NK-92 (cell line): ENCODE measurements around the gene MAP3K7CL.
"Not testable (repeated sequence)": the region's sequence is repeated elsewhere in the genome, so short reads cannot be mapped to it uniquely, and the experiment has no call there.

ENCODE experiments used
- DNase-seq: peaks from one replicate; lab custom pipeline; 2025; ENCODE audit not compliant: unreplicated experiment; lab: John Stamatoyannopoulos, UW

Gene MAP3K7CL

DNA sequence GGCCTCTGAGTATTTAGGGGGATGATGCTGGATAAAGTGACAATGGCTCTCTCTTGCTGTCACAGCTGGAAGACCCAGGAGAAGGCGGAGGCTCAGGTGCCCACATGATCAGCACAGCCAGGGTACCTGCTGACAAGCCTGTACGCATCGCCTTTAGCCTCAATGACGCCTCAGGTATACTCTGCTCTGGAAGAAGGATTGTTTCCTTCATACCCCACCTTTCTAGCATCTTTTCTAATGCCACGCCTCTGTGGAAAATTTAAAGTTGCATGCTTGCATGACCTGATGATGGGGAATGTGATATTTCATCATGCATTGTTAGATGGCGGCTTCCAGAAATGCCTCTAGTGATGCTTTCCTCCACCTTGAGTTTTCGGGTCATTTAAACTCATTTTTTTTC, 2.8 kb downstream of the MAP3K7CL start:
- no peak for DNase-seq

DNA sequence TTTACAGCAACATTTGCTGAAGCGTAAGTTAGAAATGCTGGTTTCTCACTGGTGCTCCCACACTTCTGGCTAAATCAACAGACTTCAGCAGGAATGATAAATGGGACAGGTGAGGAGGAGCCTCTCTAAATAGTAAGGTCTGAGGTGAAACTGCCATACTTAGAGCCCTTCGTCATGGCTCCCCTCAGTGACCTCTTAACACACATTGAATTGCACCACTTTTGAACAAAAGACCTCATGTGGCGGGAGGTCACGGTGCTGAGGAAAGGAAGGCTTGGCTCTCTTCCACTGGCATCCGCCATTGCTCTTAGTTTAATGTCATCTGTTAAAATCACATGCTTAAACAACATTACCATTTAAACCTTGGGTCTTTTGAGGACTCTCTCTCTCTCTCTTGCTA, 3.4 kb downstream of the MAP3K7CL start:
- no peak for DNase-seq

DNA sequence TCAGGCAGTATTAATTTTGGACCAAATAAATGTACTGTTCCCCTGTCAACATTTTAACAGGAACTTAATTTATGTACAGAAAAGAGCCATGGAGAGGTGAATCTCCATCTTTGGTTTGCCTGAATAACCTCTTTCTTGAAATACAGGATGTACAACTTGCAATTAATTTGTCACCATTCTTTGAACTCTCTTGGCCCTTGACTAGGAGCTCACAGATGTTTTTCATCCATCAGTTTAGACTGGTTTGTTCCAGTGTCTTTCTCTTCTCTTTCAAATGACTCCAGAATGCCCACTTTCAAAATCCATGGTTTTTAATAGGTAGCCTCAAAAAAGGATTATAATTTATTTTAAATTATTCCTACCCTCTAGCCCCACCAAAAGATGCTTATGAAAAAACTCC, 5.0 kb downstream of the MAP3K7CL start:
- no peak for DNase-seq

DNA sequence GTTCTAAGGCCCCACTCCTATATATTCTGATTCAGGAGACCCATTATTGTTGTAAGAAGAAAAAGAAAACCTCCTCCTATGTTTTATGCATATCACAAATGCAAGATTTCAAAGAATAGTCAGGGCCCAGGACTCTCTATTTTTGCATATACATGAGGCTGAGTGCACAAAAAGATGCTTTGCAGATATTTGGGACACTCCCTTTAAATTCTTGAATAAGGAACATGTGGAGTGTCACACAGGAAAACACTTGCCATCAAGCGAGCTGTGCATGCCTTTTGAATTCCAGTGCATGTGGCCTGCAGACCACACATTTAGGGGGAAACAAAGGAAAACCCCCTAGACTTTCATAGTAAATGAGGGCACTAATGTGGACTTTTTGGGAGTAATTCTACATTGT, 5.6 kb downstream of the MAP3K7CL start:
- DNase-seq: no peak

DNA sequence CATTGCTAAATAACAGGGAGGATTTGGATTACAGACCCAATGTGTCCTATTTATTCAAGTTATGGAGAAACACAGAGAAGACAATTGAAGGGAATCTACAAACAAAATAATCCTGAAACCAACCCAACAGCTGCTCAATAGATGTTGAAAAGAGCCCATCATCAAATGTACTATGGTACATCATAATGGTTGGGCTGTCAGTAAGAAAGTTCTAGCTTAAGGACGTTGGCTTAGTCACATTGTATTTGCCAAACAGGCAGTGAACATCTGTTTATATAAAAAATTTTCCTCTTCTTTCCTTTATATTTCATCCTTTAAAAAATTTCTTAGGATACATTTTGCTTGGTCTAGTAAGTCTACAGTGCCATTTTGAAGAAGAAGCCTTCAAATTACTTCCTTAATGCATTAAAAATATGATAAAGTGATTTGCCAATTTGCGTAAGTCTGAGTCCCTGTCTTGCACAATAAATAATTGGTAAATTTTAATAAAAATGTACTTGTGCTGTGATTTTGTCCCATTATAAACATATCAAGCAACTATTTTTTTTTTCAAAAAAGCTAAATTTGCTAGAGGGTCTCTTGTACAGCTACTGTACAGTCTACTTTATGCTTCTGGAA, 14.4 kb downstream of the MAP3K7CL start:
- no peak for DNase-seq

DNA sequence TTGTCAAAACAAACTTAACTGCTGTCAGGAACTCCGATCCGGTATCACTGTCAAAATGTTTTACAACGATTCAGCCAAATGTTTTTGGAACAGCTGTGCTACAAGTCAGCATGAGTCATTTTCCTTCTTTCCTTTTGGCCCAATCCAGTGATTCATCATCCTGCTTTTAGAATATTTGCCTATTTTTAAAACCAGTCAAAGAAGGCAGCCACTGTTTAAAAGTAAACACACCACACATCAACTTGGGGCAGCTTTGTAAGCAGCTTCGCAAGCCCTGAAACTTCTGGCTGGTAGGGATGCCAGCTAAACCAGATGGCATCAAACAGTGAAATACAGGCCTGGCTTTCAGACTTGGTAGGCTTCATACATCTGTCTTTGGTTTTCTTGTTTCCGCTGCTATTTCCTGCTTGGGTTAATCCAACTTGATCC, 14.9 kb downstream of the MAP3K7CL start:
- no peak for DNase-seq

DNA sequence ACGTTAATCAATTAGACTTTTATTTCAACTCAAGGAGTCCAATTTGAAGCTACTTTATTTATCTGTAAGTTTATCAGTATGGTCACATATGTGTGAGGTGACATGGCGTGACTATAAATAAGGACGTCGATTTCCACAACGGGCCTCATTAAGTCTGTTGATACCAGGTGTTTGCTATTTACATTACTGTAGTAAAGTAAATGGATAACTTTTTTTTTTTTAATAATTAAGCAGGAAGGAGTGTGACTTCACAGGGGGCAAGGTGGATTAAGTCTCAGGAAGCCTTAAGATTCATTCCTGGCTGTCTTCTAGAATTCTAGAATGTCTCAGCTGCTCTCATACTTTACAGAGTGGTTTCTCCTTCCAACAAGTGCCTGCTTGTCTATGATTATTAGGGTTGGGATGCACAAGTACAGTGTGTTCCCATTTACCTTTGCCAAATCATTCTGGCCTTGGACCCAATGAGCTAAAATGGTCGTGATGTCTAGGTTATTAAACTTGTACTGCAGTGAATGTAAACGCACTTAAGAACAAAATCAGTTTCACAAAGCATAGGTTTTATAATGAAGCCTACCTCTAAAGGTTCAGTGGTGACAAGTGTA, 15.5 kb downstream of the MAP3K7CL start:
- DNase-seq: no peak

DNA sequence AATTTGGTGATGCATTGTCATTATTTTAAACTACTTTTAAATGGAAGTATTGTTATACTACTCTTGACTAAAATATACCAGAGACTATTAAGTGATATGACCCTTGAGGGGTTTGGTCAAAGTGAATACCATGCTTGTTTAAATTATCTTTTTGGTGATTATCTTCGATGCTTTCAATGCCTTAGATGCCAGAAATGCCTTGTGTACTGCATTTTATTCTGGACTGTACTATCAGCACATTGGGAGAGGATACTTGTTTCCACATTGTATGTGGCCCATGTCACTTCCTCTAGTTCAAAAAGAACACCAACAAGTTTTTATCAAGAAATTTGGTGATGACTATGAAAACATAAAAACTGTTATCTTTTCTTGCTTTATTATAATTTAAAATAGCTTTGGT, 16.3 kb downstream of the MAP3K7CL start:
- no peak for DNase-seq

DNA sequence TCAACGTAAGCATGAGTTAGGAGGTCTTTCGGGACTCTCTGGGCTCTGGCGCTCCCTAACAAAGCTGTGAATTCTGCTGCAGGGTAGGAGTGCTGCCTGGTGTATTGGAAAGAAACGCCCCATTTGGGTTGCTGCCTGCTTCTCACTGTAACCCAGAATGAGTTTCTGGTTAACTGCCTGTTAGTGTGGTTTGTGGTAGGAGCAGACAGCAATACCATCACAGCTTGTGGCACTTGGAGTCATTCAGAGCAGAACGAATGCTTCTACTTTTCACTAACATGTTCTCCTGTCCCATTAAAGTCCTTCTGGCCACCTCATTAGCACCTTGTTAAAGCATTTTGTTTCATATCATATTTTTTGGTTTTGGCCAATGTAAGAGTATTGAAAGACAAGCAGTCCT, 18.1 kb downstream of the MAP3K7CL start:
- DNase-seq: no peak

DNA sequence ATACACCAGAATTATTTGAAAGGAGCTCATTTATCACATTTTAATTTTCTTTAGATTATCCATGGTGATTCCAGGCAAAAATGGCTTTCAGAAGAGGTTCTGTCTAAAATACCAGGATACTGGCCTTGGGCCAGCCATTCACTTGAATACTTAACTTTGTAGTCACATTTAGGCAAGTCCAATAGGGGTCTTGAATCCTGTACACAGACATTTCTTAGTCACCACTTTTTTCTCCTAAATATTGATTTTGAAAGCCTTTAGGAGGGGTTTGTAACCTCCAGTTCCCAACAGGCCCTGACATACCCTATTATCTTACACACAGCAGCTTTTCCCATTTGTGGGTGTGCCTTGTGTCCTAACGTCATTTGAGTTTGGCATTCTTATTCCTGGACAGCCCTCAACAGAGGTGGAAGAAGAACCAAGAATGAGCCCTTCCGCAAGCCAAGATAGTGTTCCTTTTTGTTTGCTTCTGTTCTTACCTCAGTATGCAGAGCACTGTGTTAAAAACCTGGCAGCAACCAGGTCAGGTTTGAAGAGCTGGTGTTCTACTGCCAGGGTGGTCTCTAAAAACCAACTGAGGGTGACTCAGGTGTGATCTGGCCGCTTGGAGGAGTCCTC, 19.5 kb downstream of the MAP3K7CL start:
- no peak for DNase-seq

DNA sequence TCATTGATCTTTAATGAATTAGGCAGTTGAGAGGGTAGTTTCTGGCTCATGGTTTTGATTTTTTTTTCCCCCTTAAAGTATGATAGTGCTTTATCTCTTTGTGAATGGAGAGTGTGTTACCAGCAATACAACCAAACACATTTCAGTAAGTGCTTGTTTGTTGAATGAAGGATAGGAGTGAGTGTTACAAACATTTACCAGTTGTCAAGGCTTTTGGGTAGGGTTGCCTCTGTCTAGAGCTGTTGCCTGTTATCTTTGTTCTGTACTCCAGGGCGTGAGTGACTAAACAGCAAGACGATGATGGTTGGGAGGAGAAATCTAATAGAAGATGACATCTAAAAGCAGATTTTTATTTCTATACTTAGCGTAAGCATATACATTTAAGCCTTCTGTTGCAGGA, 21.5 kb downstream of the MAP3K7CL start:
- no peak for DNase-seq

DNA sequence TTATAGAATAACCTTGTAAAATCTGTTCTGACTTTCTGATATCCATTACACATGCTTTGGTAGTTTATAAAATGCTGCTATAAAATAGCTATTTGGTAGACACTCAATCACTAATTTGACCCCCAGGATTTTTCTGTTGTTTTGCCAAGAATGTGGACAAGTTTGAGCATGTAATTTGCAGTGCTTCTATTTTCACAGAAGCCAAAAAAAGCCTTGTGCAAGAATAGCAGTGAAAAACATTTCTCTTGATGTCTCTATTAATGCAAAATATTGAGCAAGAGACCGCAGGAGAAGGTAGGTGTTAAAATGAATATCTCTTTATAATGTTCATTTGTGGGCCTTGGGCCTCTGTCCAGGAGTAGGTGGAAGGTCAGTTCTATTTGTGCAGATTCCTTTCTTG, 22.5 kb downstream of the MAP3K7CL start:
- DNase-seq: no peak

DNA sequence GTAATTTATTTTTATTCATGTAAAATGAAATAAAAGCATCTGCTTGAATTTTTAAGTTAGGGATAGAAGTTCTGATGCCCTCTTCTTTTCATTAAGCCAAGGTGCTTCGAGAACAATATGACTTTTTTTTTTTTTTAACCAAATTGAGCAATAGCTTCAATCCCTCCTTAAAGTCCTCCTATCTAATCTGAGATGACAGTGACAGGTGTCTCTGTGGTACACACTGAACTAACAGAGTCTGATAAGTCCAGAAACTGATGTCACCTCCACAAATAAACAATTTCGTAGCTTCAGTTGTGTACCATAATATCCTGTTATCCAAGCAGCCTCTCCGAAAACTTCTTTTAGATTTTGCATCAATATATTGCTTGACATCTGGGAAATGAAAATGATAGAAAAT, 23.8 kb downstream of the MAP3K7CL start:
- no peak for DNase-seq

DNA sequence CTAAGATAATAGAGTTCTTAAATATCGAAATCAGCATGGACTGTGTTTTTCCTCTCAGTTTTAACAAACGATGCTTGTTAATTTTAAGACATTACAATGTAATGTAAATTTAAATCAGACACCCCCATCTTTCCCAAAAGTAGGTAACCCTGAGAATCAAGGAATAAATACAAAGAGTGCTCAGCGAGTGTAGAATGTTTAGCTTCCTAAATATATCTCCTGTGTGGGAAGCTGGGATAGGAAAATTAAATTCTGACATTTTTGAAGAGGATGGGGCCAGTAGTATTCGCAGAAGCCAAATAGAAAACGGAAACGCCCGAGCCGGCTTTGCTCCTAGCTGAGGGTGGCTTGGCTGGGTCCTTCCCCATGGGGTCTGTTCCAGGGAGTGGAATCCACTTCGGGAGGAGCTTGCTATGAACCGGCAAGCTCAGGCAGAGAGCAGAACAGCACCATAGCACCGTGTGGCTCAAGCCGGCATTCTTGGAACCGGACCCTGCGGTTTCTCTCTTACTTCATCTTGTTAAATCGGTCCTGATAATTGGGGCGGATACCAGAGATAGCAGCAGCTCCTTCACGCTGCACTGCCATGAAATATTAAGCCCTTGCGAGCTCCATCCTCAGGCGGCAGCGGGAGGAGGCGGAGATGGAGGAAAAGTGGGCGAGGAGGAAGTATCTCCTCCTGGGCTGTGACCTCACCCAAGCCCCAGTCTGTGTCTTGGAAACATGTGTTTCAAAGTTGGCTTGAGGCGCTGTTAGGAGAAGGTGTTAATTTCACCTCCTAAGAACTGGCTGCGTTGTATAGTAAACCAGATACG, 24.9 kb downstream of the MAP3K7CL start:
- no peak for DNase-seq

DNA sequence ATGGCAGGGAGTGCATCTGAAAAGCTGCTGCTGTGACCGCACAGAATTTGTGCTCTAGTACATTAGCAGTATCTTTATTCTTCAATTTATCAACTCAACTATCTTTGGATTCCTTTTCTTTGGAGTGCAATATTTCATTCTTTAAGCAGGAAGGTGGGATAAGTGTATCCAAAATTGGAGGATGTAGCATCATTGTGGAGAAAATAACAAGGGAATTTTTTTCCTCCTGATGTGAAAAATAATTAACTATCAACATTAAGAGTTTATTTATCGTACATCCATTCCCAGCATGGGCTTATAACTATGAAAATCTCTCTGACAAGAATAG, 25.5 kb downstream of the MAP3K7CL start:
- no peak for DNase-seq

DNA sequence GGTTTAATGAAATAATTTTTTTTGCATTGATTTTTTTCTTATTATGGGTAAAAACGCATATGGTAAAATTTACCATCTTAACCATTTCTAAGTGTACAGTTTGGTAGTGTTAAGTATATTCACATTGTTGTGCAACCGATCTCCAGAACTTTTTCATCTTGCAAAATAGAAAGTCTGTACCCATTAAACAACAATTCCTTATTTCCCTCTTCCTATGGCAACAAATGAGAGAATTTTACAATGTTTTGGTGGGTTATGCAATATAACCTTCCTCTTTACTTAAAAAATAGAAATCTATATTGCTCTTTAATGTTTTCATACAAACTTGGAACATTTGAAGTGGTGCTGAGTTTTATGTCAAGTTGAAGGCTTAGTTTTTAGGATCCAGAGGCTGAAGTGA, 26.6 kb downstream of the MAP3K7CL start:
- DNase-seq: no peak

DNA sequence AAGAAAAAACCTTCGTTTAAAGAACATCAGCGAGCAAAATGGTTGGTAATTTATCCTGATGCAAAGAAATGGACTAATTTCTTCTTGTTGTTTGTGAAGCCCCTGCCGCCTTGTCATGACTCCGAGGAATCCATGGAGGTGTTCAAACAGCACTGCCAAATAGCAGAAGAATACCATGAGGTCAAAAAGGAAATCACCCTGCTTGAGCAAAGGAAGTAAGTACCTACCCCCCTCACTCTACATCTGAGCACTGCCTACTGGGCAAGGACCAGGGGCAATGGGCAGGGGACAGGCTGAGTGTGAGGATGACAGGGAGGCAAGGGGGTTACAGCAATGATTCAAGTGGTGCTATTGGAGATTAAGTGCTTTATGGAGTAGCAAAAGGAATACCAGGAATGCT, 29.4 kb downstream of the MAP3K7CL start:
- DNase-seq: no peak

DNA sequence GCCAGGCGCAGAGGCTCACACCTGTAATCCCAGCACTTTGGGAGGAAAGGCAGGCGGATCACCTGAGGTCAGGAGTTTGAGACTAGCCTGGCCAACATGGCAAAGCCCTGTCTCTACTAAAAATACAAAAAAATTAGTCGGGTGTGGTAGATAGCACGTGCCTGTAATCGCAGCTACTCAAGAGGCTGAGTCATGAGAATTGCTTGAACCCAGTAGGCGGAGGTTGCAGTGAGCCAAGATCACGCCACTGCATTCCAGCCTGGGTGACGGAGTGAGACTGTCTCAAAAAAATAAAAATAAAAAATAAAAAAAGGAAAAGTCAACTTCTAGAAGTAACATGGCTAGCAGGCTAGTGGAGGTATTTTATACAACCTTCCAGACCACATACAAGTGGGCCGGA, 32.4 kb downstream of the MAP3K7CL start:
- not testable (repeated sequence) for DNase-seq

DNA sequence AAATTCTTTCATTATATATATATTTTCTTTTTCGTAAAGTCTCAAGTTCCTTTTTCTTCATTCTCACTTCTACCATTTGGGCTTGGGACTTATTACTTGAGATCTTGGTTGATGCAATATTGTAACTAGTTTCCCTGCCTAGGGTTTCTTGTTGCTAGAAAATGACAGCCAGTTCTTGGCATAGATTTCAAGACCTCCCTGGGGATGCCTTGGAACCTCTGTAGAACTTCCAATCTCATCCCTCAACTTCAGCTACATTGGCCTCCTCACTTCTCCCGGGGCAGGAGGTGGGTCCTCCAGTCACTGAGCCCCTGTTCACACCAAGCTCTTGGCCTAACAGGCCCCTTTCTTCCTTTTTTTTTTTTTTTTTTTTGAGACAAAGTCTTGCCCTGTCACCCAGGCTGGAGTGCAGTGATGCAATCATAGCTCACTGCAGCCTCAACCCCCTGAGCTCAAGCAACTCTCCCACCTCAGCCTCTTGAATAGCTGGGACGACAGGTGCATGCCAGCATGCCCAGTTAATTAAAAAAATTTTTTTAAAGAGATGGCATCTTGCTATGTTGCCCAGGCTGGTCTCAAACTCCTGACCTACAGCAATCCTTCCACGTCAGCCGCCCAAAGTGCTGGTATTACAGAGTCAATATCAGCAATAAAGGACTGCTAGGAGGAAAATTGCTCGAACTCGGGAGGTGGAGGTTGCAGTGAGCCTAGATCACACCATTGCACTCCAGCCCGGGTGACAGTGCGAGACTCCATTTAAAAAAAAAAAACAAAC, 33.1 kb downstream of the MAP3K7CL start:
- DNase-seq: no peak

DNA sequence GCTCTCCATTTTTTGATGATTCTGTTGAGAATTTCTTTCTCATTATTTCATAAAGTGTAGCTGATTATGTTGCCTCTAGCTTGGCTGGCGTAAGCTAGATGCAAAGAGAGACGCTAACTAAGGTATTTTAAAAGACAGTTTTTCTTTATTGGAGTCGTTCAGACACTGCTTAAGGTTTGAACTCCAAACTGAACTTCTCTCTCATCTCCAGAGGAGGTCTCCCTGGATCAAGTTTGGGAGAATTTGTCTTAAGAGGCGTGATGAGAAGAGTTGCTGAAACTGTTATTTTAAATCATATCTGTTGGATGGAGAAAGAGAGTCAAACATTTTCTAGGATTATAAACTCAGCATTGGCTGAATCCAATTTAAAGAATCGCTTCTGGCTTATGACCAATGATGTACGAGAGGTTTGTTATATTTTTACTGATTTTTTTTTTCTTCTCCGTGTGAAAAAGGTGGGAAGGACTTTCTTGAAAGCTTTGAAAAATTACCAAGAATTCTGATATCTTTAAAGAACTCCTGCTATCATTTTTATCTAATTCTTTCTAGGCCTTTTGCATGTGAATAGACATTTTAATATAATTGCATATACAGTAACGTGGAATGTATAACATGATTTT, 34.0 kb downstream of the MAP3K7CL start:
- no peak for DNase-seq

DNA sequence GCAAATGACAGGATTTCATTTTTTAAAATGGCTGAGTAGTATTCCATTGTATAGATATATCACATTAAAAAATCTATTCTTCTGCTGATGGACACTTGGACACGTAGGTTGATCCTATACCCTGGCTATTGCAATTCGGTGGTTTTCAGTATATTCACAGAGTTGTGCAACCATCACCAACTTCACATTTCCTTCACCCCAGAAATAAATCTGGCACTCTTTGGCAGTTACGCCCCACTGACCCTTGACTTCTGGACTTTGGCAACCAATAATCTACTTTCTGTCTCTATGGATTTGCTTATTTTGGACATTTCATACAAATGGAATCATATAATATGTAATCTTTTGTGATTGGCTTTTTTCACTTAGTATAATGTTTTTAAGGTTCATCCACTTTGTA, 35.9 kb downstream of the MAP3K7CL start:
- DNase-seq: no peak
